AG08396 (cell line): ENCODE measurements around the gene TBC1D9B.
A peak's percentile ranks its signal among the peaks of the same experiment; 100 is the strongest.

ENCODE experiments used
- DNase-seq: peaks from one replicate; pipeline ENCODE4 v3.0.0; 2012; ENCODE audit warnings: low spot score, mixed read lengths

The TBC1D9B gene

DNA sequence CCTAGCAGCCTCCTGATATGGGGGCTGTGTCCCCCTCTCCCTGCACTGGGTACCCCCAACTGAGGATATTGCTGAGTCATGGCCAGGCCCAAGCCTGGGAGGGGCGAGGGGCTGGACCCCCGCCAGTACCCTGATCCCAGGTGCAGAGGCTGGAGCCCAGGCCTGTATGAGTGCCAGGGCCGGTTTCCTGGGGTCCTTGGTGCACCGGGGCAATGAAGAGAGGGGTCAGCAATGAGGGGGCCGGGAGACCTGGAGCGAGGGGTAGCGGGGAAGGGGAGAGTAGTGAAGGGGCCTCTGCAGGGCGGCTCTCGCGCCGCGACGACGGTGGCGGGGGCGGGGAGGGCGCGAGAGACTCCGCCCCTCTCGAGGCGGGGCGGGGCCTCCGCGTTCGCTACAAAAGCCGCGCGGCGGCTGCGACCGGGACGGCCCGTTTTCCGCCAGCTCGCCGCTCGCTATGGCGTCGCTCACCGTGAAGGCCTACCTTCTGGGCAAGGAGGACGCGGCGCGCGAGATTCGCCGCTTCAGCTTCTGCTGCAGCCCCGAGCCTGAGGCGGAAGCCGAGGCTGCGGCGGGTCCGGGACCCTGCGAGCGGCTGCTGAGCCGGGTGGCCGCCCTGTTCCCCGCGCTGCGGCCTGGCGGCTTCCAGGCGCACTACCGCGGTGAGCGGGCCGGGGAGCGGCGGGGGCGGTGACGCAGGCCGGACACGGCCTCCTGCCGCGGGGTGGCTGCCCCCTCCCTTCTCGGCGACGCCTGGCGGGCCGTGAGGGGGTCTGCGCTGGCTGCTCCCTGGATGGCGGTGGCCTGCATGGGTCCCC lies 87.0 kb downstream of the TBC1D9B start, which contains the start of gene SQSTM1:
Gene SQSTM1 (plus strand): TSS at position 423 of the 815 bp plus-strand sequence. CDS start 32 bp downstream, at position 455.
- peak; percentile 94 for DNase-seq

DNA sequence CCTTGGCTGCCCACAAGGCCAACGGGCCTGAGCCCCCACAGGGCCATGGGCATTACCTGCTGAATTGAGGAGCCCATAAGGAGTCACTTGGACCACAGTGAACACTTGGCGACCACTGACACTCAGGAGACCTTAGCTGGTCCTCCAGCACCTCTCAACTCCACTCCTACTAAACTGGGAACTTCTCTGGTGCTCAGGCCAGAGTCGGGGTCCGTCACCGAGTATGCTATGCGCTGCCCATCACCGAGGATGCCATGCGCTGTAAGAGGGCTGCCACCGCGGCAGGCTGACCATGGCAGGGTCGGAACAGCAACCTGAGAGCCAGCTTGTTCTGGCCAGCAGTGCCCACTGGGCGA lies 87.6 kb downstream of the TBC1D9B start:
- no peak for DNase-seq

GRCh38 chr5:179819296-179820126 lies 88.2 kb downstream of the TBC1D9B start:
- DNase-seq, result peak; percentile 71

- peak; percentile 93 for DNase-seq
These were observed 88.9 kb downstream of the TBC1D9B start for GRCh38 chr5:179818746-179819295.

DNA sequence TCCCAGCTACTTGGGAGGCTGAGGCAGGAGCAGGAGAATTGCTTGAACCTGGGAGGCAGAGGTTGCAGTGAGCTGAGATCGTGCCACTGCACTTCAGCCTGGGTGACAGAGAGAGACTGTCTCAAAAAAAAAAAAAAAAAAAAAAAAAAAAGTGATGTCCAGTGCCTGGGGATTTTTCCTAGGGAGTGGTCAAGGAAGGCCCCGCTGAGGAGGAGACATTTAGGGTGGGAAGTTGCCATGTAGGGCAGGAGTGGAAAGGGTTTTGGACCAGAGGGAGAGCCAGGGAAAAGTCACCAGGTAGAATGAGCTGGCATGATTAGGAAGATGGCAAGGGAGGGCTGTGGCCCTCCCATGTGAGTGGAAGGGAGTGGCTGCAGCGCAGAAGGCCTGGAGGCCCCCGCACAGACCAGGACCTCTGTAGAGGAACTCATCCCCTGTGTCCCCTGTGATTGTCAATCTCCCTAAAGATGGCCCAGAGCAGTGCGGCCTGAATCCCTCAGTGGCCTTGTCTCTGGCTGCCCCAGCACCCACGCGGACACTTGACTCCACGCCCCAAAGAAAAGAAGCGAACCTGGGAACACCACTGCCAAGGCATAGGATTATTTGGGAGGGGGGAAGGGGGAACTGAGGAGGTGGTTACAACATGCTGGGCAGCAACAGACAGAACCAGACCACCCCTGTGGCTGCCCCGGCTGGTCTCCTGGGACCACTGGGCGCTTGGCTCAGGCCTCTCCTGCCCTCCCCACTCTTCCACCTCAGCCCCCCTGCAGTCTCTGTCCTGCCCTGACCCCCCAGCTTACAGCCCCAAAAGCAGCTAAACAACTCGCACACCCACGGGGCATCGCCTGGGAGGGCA lies 89.6 kb downstream of the TBC1D9B start:
- DNase-seq, result no peak

DNA sequence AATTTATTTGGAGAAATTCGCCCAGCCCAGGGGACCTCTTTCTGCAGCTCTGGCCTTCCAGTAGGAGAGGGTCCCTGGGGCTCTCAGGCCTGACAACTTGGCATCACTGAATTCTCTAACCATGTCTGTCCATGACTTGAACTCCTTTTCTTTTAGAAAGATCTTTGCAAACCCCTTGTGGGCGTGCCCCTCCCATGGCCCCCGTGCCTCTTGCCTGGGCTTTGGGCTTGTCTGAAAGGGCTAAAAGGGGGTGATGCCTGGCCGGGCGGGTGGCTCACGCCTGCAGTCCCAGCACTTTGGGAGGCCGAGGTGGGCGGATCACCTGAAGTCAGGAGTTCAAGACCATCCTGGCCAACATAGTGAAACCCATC lies 90.2 kb downstream of the TBC1D9B start:
- no peak for DNase-seq

- no peak for DNase-seq
These were observed 90.8 kb downstream of the TBC1D9B start for GRCh38 chr5:179816796-179817469.

GRCh38 chr5:179816401-179816795 lies 91.3 kb downstream of the TBC1D9B start:
- no peak for DNase-seq

- no peak for DNase-seq
These were observed 92.0 kb downstream of the TBC1D9B start for GRCh38 chr5:179815491-179816249.

- no peak for DNase-seq
These were observed 93.6 kb downstream of the TBC1D9B start for GRCh38 chr5:179814090-179814489.

- no peak for DNase-seq
These were observed 94.6 kb downstream of the TBC1D9B start for GRCh38 chr5:179812997-179813607.

GRCh38 chr5:179812135-179812825 lies 95.4 kb downstream of the TBC1D9B start:
- no peak for DNase-seq
